ENCODE data around the gene CERCAM.

DNA sequence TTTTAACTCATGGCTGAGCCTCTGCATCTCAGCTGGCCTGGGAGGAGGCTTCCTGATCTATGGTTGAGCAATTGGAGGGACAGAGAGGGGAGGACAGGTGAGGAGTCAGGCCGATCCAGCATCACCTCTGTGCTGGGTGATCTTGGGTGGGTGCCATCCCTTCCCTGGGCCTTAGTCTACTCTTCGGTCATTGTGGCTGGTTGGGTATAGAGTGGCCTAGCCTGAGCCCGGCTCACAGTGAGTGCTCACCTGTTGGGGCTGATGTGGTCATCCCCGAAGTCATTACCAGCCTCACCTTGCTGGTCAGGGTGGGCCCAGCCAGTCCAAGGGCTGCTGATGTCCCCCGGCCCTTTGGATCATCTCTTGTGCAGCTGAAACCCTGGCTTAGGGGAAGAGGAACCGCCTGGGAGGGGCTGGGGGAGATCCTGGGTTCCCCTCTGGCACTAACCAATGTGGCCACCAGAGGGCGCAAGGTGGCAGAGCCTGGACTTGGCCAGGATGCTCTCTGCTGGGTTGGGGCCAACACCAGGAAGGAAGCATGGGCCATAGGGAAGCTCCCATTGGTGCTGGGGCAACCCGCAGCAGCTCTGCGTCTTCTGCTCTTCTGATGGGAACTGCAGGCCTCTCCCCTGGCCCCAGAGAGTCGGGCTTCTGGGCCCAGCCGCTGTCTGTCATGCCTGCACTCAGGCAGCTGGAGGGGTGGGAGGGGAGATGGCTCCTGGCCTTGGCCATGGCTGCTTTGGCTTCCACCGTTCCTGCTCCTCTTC, 17.9 kb downstream of the CERCAM start:
- TF ChIP-seq, protein P1, sequence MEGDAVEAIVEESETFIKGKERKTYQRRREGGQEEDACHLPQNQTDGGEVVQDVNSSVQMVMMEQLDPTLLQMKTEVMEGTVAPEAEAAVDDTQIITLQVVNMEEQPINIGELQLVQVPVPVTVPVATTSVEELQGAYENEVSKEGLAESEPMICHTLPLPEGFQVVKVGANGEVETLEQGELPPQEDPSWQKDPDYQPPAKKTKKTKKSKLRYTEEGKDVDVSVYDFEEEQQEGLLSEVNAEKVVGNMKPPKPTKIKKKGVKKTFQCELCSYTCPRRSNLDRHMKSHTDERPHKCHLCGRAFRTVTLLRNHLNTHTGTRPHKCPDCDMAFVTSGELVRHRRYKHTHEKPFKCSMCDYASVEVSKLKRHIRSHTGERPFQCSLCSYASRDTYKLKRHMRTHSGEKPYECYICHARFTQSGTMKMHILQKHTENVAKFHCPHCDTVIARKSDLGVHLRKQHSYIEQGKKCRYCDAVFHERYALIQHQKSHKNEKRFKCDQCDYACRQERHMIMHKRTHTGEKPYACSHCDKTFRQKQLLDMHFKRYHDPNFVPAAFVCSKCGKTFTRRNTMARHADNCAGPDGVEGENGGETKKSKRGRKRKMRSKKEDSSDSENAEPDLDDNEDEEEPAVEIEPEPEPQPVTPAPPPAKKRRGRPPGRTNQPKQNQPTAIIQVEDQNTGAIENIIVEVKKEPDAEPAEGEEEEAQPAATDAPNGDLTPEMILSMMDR (IDR thresholded peaks at IDR 0.05) = peak; percentile 88
- TF ChIP-seq EZH2 (IDR thresholded peaks at IDR 0.05) = no peak
